HG03432 (cell line): ENCODE data around the gene APOD.

ENCODE experiments used
- ATAC-seq: cut with Tn5 transposase; IDR thresholded peaks from one replicate; pipeline ENCODE4 v1.9.1; 2021; ENCODE audit warnings: mild to moderate bottlenecking, moderate library complexity; ENCODE audit not compliant: unreplicated experiment

APOD gene

DNA sequence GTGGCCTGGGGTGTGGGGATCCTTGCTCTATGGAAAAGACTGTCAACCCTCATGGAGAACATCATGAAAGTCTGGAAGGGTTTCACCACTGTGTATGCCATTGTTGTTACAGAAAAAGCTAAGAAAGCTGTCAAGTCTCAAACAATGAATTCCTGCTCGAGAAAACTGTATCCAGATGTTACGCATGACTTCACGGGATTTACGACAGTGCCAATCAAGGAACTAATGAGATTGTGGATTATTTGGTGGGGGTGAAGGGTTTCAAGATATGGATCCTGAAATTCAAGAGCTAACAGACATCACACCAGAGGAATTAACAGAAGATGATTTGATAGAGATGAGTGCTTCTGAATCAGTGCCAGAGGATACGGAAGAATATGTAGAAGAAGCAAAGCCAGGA is 48.4 kb downstream of the APOD start:
- no peak for ATAC-seq

DNA sequence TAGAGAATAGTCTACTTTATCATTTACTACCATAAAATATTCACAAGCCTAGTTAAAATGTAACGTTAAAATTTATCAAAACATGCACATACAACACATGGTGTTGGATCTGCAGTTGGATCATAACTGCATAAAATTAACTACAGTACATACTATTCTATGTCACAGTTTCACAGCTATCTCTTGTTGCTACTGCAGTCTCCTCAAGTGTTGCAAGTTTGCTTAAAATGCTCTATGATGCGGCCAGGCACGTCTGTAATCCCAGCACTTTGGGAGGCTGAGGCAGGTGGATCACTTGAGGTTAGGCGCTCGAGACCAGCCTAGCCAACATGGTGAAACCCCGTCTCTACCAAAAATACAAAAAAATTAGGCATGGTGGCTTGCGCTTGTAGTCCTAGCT is 50.9 kb downstream of the APOD start:
- no peak for ATAC-seq

DNA sequence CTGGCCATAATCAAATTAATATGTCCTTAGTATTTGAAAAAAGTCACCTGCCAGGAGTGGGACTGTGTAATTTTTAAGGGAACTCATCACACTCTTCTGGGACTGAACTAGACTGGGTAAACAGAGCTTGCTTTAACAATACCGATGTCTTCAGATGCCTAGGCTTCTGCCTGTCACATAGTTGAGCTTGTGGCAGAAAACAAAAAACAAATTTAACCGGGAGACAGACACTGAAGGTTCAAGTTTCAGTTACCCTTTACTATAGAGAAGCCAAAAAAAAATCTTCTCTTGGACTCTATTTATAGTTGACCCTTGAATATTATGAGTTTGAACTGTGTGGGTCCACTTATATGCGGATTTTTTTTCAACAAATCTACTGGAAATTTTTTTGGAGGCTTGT is 51.4 kb downstream of the APOD start:
- no peak for ATAC-seq

DNA sequence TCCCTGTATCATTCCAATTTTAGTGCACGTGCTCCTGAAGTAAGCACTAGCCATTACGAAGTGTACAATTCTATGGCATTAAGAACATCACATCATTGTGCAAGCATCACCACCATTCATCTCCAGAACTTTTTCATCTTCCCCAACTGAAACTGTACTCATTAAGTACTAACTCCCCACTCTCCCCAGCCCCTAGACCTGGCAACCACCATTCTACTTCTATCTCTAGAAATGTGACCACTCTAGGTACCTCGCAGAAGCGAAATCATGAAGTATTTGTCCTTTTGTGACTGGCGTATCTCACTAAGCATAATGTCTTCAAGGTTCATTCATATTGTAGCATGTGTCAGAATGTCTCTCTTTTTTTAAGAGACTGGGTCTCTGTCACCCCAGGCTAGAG is 52.1 kb downstream of the APOD start:
- ATAC-seq: no peak

DNA sequence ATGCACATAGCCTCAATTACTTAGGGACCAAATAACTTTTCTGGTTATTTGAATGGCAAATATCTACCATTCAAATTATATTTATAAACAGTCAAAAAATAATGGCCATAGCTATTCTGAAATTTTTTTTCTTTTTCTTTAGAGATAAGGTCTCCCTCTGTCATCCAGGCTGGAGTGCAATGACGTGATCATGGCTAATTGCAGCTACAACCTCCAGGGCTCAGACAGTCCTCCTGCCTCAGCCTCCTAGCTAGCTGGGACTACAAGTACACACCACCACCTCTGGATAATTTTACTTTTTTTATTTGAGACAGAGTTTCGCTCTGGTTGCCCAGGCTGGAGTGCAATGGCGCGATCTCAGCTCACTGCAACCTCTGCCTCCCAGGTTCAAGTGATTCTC is 57.2 kb downstream of the APOD start:
- ATAC-seq: no peak

DNA sequence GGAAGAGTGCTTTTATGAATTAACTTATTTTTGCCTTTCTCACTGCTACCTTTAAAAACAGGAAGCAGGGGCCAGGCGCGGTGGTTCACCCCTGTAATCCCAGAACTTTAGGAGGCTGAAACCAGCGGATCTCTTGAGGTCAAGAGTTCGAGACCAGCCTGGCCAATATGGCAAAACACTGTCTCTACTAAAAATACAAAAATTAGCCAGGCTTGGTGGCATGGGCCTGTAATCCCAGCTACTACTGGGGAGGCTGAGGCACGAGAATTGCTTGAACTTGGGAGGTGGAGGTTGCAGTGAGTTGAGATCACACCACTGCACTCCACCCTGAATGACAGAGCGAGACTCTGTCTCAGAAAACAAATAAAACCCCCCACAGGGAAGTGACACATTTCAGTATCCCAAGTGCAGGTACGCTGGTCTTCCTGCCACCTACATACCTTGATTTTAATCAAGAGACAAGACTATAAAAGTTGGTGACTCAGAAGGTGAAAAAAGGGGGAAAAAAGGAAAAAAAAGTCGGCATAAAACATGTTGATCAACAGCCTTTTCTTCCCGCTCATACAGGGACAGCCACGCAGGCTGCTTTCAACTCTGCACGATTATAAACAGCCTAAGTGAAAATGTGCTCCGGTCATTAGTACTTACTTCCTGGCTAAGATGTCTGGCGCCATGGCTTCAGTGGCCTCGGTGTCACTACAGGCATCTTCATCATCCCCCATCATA is 59.4 kb downstream of the APOD start:
- no peak for ATAC-seq

DNA sequence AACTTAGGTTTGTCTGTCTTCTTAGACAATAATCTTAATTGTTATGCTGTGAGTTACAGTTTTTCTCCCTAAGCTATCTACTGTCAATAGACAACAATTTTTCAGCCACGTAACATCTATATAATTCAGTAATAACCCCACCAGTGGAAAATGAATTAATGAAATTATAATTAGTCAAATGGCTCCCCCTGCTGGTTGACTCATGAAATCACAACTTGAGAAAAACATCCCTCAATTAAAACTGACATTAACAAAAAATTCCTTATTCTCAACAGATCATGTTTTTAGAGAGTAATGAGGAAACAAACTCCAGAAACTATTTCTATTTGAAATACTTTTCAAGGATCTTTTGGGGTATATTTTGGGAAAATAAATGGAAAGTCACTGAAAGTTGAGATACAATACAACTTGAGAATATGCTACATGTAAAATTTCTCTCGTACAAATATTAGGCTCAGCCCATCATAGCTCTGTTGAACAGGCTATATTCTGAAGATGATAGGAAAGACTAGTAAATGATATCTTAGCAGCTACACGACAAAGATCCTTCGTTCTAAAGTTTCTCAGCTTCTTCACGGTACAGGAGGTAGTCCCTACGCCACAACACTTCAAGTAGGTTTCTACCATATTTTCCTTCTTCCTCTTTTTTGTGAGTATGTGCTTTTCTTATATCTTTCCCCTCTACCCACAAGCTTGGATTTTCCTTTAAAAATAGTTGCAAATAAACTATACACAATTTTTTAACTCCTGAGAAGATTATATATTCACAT is 61.3 kb downstream of the APOD start:
- no peak for ATAC-seq
